Sigmoid colon (tissue), 7 donors: Measurements from ENCODE around the gene JMJD6. TPM values are rescaled to one million over a fixed set of nuclear protein-coding genes. Genes with fewer than 3 reads are reported as not detected.

Experiments
- DNase-seq: peaks from one replicate; pipeline ENCODE4 v3.0.0-alpha.2; 2019
- H3K27ac ChIP-seq, 4 donors: fragments of 200-600 bp; sonication (generic); one replicate each; pipeline ENCODE4 v1.5.1; 2016 to 2019; ENCODE audit warnings: mild to moderate bottlenecking in 1 of 4
- H3K27me3 ChIP-seq, 3 donors: fragments of 200-600 bp; sonication (generic); one replicate each; pipeline ENCODE4 v1.5.1; 2019; ENCODE audit warnings: mild to moderate bottlenecking in 1 of 3
- H3K36me3 ChIP-seq, 4 donors: fragments of 200-600 bp; sonication (generic); one replicate each; pipeline ENCODE4 v1.5.1; 2016 to 2019
- H3K4me1 ChIP-seq, 4 donors: fragments of 200-600 bp; sonication (generic); one replicate each; pipeline ENCODE4 v1.5.1; 2017 to 2019
- H3K4me3 ChIP-seq, 4 donors: fragments of 200-600 bp; sonication (generic); one replicate each; pipeline ENCODE4 v1.5.1; 2017 to 2019; ENCODE audit warnings: mild to moderate bottlenecking in 2 of 4, moderate library complexity in 1 of 4
- H3K9me3 ChIP-seq, 4 donors: fragments of 200-600 bp in 3 of 4; sonication (generic) in 3 of 4; one replicate each; pipeline versions ENCODE4 v1.5.1 to v1.6.1; 2013 to 2019
- CTCF ChIP-seq, 4 experiments: fragments of 450-650 bp in 3 of 4; fragments of 200-600 bp in 1 of 4; IDR thresholded peaks; one replicate each; pipeline ENCODE4 v1.5.1; 2016 to 2019; ENCODE audit warnings: antibody characterized with exemption in 4 of 4, mild to moderate bottlenecking in 3 of 4, moderate library complexity in 2 of 4
- EP300 ChIP-seq, 4 donors: sonication (generic); formaldehyde crosslinking; IDR thresholded peaks; one replicate each; pipeline ENCODE4 v1.6.1; 2017; ENCODE audit warnings: antibody characterized with exemption in 4 of 4
- POLR2A ChIP-seq, 2 donors: fragments of 450-650 bp; IDR thresholded peaks; one replicate each; pipeline ENCODE4 v1.6.1; 2016; ENCODE audit warnings: antibody characterized with exemption in 2 of 2, mild to moderate bottlenecking in 2 of 2, moderate library complexity in 2 of 2
- POLR2AphosphoS5 ChIP-seq, 4 donors: sonication (generic); formaldehyde crosslinking; IDR thresholded peaks; one replicate each; pipeline ENCODE4 v1.6.1; 2017; ENCODE audit warnings: antibody characterized with exemption in 4 of 4
- WGBS, 2 donors: extraction: QIAGEN DNeasy Blood & Tissue Kit; methylation state at CpG; one replicate each; pipeline ENCODE4 v1.1.7; 2013; 5-methylcytosine and 5-hydroxymethylcytosine counted together
- intact Hi-C: fragments of 100-400 bp; cut with DNase I; formaldehyde crosslinking; loops from one replicate; pipeline ENCODE4 v1.15.1; 2023
- polyA plus RNA-seq, 3 donors: library from polyadenylated mRNA; stranded (reverse); fragments of 200-250 nt; gene quantifications; one replicate each; pipeline ENCODE4 v1.2.3, GENCODE V29; 2013
- total RNA-seq, 4 donors: library from RNA; depleted of rRNA; stranded (reverse); fragments of >200 nt; gene quantifications; one replicate each; pipeline ENCODE4 v1.1.0, GENCODE V29; 2016
- donor health status: healthy with polysubstance abuse.
- donor health status: Bipolar disorder and iron deficiency.
- donor health status: healthy.

JMJD6 gene
- total and polyA plus RNA-seq, 7 donors: 21.3 to 37.3 (median 24.8) TPM

- DNase-seq: peak; percentile 96
- H3K4me1 ChIP-seq: peaks cover 0 to 66% (median 59%) of the 10 kb centered on the region in 4 donors
- H3K9me3 ChIP-seq: no peaks in the 10 kb centered on the region
- H3K4me3 ChIP-seq: peak within 1 kb of the TSS; percentile 91 to 97 (median 94)
- TF ChIP-seq POLR2AphosphoS5 (IDR thresholded peaks at IDR 0.05): peak; percentile 65 to 82 (median 79)
- TF ChIP-seq CTCF (IDR thresholded peaks at IDR 0.05): no peak
- peak; percentile 12 to 23 for TF ChIP-seq POLR2A (IDR thresholded peaks at IDR 0.05)
- no peak for TF ChIP-seq EP300 (IDR thresholded peaks at IDR 0.05)
- H3K27ac ChIP-seq: peak within 1 kb of the TSS; percentile 98 to 99 (median 98)
- H3K36me3 ChIP-seq: peaks cover 0 to 46% (median 17%) of the 10 kb centered on the region in 4 donors
- no peaks in the 10 kb centered on the region for H3K27me3 ChIP-seq
- WGBS, 2 donors: 0 to 1% methylated on average over 57 of the region's 57 CpGs
- intact Hi-C loops: loop anchor here (5.0 kb wide), 1 partner anchor 404 kb away; the partner anchor contains the start of gene SEC14L1
Measured at GRCh38 chr17:76737676-76738467, 11.5 kb upstream of the JMJD6 start, which contains the start of gene MFSD11. Gene MFSD11, plus strand, starts transcription at chr17:76738119. Its CDS starts 234 bp downstream, at chr17:76738353.

GRCh38 chr17:76737082-76737675 lies 10.8 kb upstream of the JMJD6 start, which contains the start of gene SRSF2:
Gene SRSF2, minus strand, starts transcription at chr17:76737331. Its CDS starts 171 bp downstream, at chr17:76737160.
- H3K4me3 ChIP-seq: peak within 1 kb of the TSS; percentile 91 to 97 (median 94)
- H3K36me3 ChIP-seq: peaks cover 0 to 46% (median 18%) of the 10 kb centered on the region in 4 donors
- TF ChIP-seq POLR2A (IDR thresholded peaks at IDR 0.05) (peak; percentile 99 to 100), EP300 (IDR thresholded peaks at IDR 0.05) (peak in 1 of 4 donors; percentile 67), CTCF (IDR thresholded peaks at IDR 0.05) (no peak), POLR2AphosphoS5 (IDR thresholded peaks at IDR 0.05) (peak; percentile 99 to 100 (median 100))
- H3K4me1 ChIP-seq: peaks cover 0 to 73% (median 65%) of the 10 kb centered on the region in 4 donors
- H3K27me3 ChIP-seq: no peaks in the 10 kb centered on the region
- intact Hi-C loops: loop anchor here (5.0 kb wide), 1 partner anchor 405 kb away; the partner anchor contains the start of gene SEC14L1
- H3K9me3 ChIP-seq: no peaks in the 10 kb centered on the region
- DNase-seq: peak; percentile 99
- H3K27ac ChIP-seq: peak within 1 kb of the TSS; percentile 98 to 99 (median 98)
- 0% methylated on average over 60 of the region's 60 CpGs for WGBS, 2 donors

GRCh38 chr17:76736349-76737081 lies 10.1 kb upstream of the JMJD6 start:
- 1% methylated on average over 117 of the region's 117 CpGs for WGBS, 2 donors
- Histone ChIP-seq H3K9me3 (no peaks in the 10 kb centered on the region), H3K4me1 (peaks cover 0 to 77% (median 70%) of the 10 kb centered on the region in 4 donors), H3K27me3 (no peaks in the 10 kb centered on the region), H3K4me3 (peak overlapping the region; percentile 91 to 97 (median 94)), H3K36me3 (peaks cover 0 to 46% (median 17%) of the 10 kb centered on the region in 4 donors), H3K27ac (peak overlapping the region; percentile 98 to 99 (median 98))
- TF ChIP-seq CTCF (IDR thresholded peaks at IDR 0.05) (peak in 1 of 4 experiments; percentile 27), POLR2A (IDR thresholded peaks at IDR 0.05) (peak in 1 of 2 donors; percentile 11), EP300 (IDR thresholded peaks at IDR 0.05) (no peak), POLR2AphosphoS5 (IDR thresholded peaks at IDR 0.05) (peak; percentile 14 to 68 (median 56))
- peak; percentile 91 for DNase-seq
- intact Hi-C loops: loop anchor here (5.0 kb wide), 1 partner anchor 406 kb away; the partner anchor contains the start of gene SEC14L1
